ENCODE results near the gene KLF6. TPM values are rescaled to one million over a fixed set of nuclear protein-coding genes. Genes with fewer than 3 reads are reported as not detected.

The KLF6 gene
- total and polyA plus RNA-seq, 2 of the 4 experiments (the other 2 are of a cell fraction), result 69.0 to 123 TPM

- no peak for ATAC-seq (ENCODE audit: low read depth)
- Histone ChIP-seq H3K27me3 (ENCODE audit: control insufficient read depth, insufficient read depth, low read length) (no peaks in the 10 kb centered on the region), H2BK120ac (ENCODE audit: low read depth, low read length) (no peak overlapping the region), H4K5ac (ENCODE audit: low read depth, low read length) (no peak overlapping the region), H4K91ac (ENCODE audit: insufficient read depth, low read depth, low read length) (no peak overlapping the region), H3K4me1 (ENCODE audit: control insufficient read depth, insufficient read depth, low read length) (peaks cover 16% of the 10 kb centered on the region), H2AK9ac (replicated peaks; ENCODE audit: low read depth, low read length, poor library complexity) (no peak overlapping the region), H2AFZ (replicated peaks; ENCODE audit: low read length, poor library complexity) (no peak overlapping the region), H2BK5ac (ENCODE audit: low read depth, low read length, poor library complexity, severe bottlenecking) (no peak overlapping the region), H3K27ac (ENCODE audit: insufficient read depth, low read length) (no peak overlapping the region), H3K9ac (ENCODE audit: low read depth, low read length) (no peak overlapping the region), H3K9me1 (ENCODE audit: insufficient read depth, low read length) (peaks cover 19% of the 10 kb centered on the region), H3K23ac (ENCODE audit: low read depth, low read length) (no peak overlapping the region), H3K18ac (ENCODE audit: low read depth, low read length) (no peak overlapping the region), H3K56ac (ENCODE audit: extremely low read depth, insufficient read depth, low read length) (no peak overlapping the region), H2AK5ac (ENCODE audit: low read depth, low read length) (peak overlapping the region; percentile 43; the same call in 1 of the 2 replicates), H4K8ac (ENCODE audit: low read depth in 2 of 2, low read length in 2 of 2) (no peak overlapping the region), H2BK15ac (ENCODE audit: low read depth, low read length) (0 out of 3 replicates have a peak overlapping the region, but pooled peaks have one; percentile 34), H3K36me3 (ENCODE audit: control insufficient read depth, insufficient read depth, low read length) (no peaks in the 10 kb centered on the region), H4K20me1 (ENCODE audit: insufficient read depth, low read length) (no peaks in the 10 kb centered on the region), H2BK20ac (ENCODE audit: low read depth, low read length) (no peak overlapping the region; the same call in 1 of the 2 replicates), H3K79me1 (ENCODE audit: low read depth in 1 of 2, low read length in 2 of 2) (no peaks in the 10 kb centered on the region), H3K9me3 (ENCODE audit: control insufficient read depth, insufficient read depth, low read length) (no peaks in the 10 kb centered on the region), H3K4ac (ENCODE audit: low read depth, low read length) (peak overlapping the region; percentile 37; the same call in 1 of the 2 replicates), H3K4me3 (ENCODE audit: insufficient read depth, low read depth, low read length) (no peak overlapping the region), H3K14ac (replicated peaks; ENCODE audit: low read depth, low read length) (no peak overlapping the region), H3K4me2 (ENCODE audit: low read depth, low read length) (no peak overlapping the region)
- dilution Hi-C loops (cut with HindIII; ENCODE audit: low sequenced_read_pairs, unreplicated experiment) (no loop called here), in situ Hi-C loops (cut with MboI; ENCODE audit: low sequenced_read_pairs) (no loop called here), intact Hi-C loops (cut with micrococcal nuclease) (no loop called here)
- CTCF ChIA-PET, result no interaction called here
- no peak for DNase-seq
- WGBS, 2 experiments (ENCODE audit: extremely low coverage in 2 of 2, insufficient read length in 1 of 2), result no CpG with 5 or more reads among the region's 2 CpGs
- no TSS peak for BruUV-seq (replicated peaks)
- TF ChIP-seq CHD1 (IDR thresholded peaks at IDR 0.05; ENCODE audit: low read depth, low read length) (no peak), NFE2L2 (IDR thresholded peaks at IDR 0.05; ENCODE audit: low read depth, low read length) (no peak), SMC3 (IDR thresholded peaks at IDR 0.05; ENCODE audit: low read depth, low read length) (no peak), POLR2A (IDR thresholded peaks at IDR 0.05; ENCODE audit: low read depth, low read length) (no peak), BHLHE40 (IDR thresholded peaks at IDR 0.05; ENCODE audit: low read depth, low read length) (no peak), RAD21 (IDR thresholded peaks at IDR 0.05; ENCODE audit: low read length) (no peak), RCOR1 (IDR thresholded peaks at IDR 0.05; ENCODE audit: insufficient replicate concordance, low read length) (no peak), CTCF (conservative IDR thresholded peaks at IDR 0.05; ENCODE audit: low read depth, low read length) (no peak), RFX5 (IDR thresholded peaks at IDR 0.05; ENCODE audit: low read depth, low read length) (no peak), ELK1 (IDR thresholded peaks at IDR 0.05; ENCODE audit: borderline replicate concordance, low read depth, low read length) (no peak), USF2 (IDR thresholded peaks at IDR 0.05; ENCODE audit: low read depth, low read length) (no peak), MAZ (IDR thresholded peaks at IDR 0.05; ENCODE audit: borderline replicate concordance, low read depth, low read length) (no peak), MAFK (IDR thresholded peaks at IDR 0.05; ENCODE audit: low read depth, low read length) (no peak), CEBPB (IDR thresholded peaks at IDR 0.05; ENCODE audit: low read depth, low read length) (no peak)
- POLR2A ChIA-PET (ENCODE audit: unreplicated experiment), result no interaction called here
These were observed 25.6 kb downstream of the KLF6 start for GRCh38 chr10:3759397-3759796.
